ENCODE data around the gene RUBCN.
A peak's percentile ranks its signal among the peaks of the same experiment; 100 is the strongest.
"Not testable (repeated sequence)": the region's sequence is repeated elsewhere in the genome, so short reads cannot be mapped to it uniquely, and the experiment has no call there.

Gene RUBCN

DNA sequence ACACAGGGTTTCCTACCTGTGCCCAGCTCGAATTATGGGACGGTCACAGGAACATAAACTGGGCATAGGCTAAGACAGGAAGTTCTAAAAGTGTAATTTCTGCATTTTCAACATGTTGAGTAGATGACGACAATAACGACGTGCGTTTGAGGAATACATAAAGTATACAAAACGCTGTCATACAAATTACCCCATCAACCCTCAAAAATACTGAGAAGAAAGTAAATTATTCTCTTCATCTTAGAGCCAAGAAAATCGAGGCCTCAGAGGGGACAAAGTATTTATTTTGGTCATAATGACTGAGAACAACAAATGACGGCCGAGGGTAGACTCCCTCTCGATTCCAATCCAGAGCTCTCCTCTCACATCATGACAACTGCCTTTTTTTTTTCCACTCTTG, 60.8 kb downstream of the RUBCN start:
- no peak overlapping the region for H3K4me3 ChIP-seq (replicated peaks in 1 of 2; ENCODE audit: low read depth in 2 of 2, low read length in 2 of 2)
- DNase-seq (ENCODE audit: low read depth in 2 of 2): no peak
- TF ChIP-seq CTCF (IDR thresholded peaks at IDR 0.05; ENCODE audit: low read depth, low read length): no peak

DNA sequence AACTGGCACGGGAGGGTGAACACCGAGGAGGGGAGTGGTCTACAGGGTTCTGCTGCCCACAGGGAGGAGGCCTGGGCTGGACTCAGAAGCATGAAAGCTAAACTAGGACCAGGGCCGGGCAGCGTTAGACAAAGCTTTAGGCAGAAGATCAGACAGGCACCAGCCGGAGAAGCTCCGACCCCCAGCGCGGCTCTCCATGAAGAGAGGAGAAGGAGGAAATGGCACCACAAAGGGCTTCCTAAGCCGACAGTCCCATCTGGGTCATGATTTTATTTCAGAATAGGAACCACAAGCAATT, 61.2 kb downstream of the RUBCN start:
- no peak for DNase-seq (ENCODE audit: low read depth in 2 of 2)
- no peak for TF ChIP-seq CTCF (IDR thresholded peaks at IDR 0.05; ENCODE audit: low read depth, low read length)
- no peak overlapping the region for H3K4me3 ChIP-seq (replicated peaks in 1 of 2; ENCODE audit: low read depth in 2 of 2, low read length in 2 of 2)

DNA sequence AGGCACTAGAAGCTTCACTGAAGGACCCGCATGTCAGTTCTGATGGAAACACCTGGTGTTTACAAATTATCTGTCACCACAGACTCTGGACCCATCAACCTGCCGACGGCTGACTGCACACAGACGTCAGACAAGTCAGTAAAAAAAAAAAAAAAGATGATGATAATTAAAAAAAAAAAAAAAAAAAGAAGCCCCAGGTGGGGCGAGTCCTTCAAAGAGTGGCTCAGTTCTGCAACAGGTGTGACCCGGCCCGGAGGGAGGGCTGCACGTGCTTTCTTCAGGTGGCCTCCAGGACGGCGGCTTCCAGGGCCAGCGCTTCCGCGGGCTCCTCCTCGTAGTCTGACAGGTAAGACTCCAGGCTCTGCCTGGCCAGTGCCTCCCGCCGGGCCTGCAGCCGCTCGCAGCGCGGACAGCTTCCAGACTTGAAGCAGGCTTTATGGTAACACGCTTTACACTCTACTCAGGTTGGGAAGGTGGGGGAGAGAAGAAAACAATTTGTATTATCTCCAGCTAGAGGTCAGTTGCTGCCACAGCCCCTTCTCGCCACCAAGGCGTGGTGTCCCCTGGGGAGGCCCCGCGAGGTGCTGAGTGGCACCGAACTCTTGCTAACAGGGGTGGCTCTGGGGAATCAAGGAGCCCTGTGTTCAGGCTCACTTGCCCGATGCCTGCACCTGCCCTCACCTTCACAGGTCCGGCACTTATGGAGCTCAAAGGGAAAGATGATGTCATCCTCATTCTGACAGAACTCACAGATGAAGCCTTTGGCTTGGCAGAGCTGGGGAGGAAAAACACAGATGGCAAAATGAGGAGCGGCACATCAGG, 61.8 kb downstream of the RUBCN start:
- DNase-seq (ENCODE audit: low read depth in 2 of 2): no peak
- TF ChIP-seq CTCF (IDR thresholded peaks at IDR 0.05; ENCODE audit: low read depth, low read length): no peak
- no peak overlapping the region for H3K4me3 ChIP-seq (replicated peaks in 1 of 2; ENCODE audit: low read depth in 2 of 2, low read length in 2 of 2)

GRCh38 chr3:197673170-197673569, 63.5 kb downstream of the RUBCN start:
- no peak for TF ChIP-seq CTCF (IDR thresholded peaks at IDR 0.05; ENCODE audit: low read depth, low read length)
- DNase-seq (ENCODE audit: low read depth in 2 of 2): no peak
- no peak overlapping the region for H3K4me3 ChIP-seq (replicated peaks in 1 of 2; ENCODE audit: low read depth in 2 of 2, low read length in 2 of 2)

DNA sequence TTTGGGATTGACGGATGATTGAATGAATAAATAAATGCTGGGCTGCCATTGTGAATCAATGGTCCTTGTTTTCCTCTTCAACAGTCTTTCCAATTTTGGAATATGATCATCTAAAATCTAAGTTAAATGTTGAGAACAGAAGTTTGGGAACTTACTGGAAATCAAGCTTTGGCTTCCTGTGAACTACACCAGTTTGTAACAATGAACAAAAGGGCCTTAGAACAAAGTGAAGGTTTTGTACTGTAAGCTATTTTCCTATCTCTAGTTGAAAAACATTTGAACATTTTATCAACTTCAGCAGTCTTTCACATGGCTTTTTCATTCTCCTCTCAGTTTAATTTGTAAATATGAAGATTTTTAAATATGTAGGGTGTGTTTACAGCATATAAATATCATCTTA, 66.3 kb downstream of the RUBCN start:
- no peak for DNase-seq (ENCODE audit: low read depth in 2 of 2)
- no peak overlapping the region for H3K4me3 ChIP-seq (replicated peaks in 1 of 2; ENCODE audit: low read depth in 2 of 2, low read length in 2 of 2)
- no peak for TF ChIP-seq CTCF (IDR thresholded peaks at IDR 0.05; ENCODE audit: low read depth, low read length)

GRCh38 chr3:197667968-197668367, 68.7 kb downstream of the RUBCN start:
- H3K4me3 ChIP-seq (replicated peaks in 1 of 2; ENCODE audit: low read depth in 2 of 2, low read length in 2 of 2): no peak overlapping the region
- DNase-seq (ENCODE audit: low read depth in 2 of 2): no peak
- TF ChIP-seq CTCF (IDR thresholded peaks at IDR 0.05; ENCODE audit: low read depth, low read length): no peak

DNA sequence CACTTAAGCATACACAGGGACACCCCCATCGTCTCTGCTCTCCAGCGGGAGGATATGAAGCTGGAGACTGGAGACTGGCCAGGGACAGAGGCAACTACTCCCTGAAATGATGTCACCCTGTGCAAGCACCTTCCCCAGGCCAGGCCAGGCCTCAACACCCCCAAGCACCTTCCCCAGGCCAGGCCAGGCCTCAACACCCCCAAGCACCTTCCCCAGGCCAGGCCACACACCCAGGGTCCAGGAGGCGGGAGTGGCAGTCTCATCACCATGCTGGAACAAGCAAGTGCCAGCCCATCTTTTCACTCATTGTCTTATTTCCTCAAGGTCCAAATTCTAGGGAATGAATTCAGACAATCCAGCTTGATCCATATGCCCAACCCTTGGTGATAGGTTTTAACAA, 69.4 kb downstream of the RUBCN start:
- DNase-seq (ENCODE audit: low read depth in 2 of 2); H3K4me3 ChIP-seq (replicated peaks in 1 of 2; ENCODE audit: low read depth in 2 of 2, low read length in 2 of 2): not testable (repeated sequence)

- not testable (repeated sequence) for H3K4me3 ChIP-seq (replicated peaks in 1 of 2; ENCODE audit: low read depth in 2 of 2, low read length in 2 of 2); DNase-seq (ENCODE audit: low read depth in 2 of 2)
Observed at GRCh38 chr3:197666221-197666842, 70.4 kb downstream of the RUBCN start.

- not testable (repeated sequence) for H3K4me3 ChIP-seq (replicated peaks in 1 of 2; ENCODE audit: low read depth in 2 of 2, low read length in 2 of 2); DNase-seq (ENCODE audit: low read depth in 2 of 2)
Observed at GRCh38 chr3:197665549-197665948, 71.2 kb downstream of the RUBCN start.

GRCh38 chr3:197665142-197665491, 71.6 kb downstream of the RUBCN start:
- H3K4me3 ChIP-seq (replicated peaks in 1 of 2; ENCODE audit: low read depth in 2 of 2, low read length in 2 of 2): peak overlapping the region; percentile 27 to 41
- not testable (repeated sequence) for DNase-seq (ENCODE audit: low read depth in 2 of 2)

DNA sequence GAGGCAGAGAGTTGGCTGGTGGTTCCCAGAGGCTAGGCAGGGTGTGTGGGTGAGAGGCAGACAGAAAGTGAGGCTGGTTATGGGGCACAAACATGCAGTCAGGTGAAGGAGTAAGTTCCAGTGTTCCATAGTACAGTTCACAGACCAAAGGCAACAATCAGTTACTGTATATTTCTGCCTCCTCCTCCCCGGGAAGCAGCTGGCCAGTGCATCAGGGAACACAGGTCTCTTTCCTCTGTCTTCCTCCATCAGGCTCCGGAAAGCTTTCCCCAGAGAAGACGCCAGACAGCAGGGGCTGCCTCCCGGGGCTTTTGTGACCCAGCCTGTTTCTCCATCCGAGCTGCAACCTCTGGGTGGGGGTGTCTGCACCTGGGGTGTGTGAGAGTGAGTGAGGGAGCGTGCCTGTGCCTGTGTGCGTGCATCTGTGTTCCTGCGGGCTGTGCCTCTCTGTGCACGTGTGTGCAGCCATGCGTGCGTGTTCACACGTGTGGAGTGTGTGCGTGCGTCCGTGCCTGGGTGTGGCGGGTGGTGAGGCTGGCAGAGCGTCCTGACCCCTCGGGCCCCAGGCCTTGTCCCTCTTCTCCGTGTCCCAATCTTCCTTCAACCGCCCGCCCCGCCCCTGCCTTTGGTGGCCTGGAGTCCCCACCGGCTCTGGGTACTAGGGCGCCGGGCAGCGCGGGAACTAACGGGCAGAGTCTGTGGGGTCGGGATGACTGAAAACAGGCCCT, 72.1 kb downstream of the RUBCN start:
- H3K4me3 ChIP-seq (replicated peaks in 1 of 2; ENCODE audit: low read depth in 2 of 2, low read length in 2 of 2): peak overlapping the region; percentile 27 to 41
- DNase-seq (ENCODE audit: low read depth in 2 of 2): not testable (repeated sequence)

All from cardiac fibroblast (primary cell).